ENCODE results near the gene EPS8L2. TPM values are rescaled to one million over a fixed set of nuclear protein-coding genes. Genes with fewer than 3 reads are reported as not detected.

The EPS8L2 gene
- total and polyA plus RNA-seq, 9 of the 15 experiments (the other 6 are each of a cell fraction or from before 2014, with no cell fraction given): 0.75 to 17.0 (median 3.7) TPM

DNA sequence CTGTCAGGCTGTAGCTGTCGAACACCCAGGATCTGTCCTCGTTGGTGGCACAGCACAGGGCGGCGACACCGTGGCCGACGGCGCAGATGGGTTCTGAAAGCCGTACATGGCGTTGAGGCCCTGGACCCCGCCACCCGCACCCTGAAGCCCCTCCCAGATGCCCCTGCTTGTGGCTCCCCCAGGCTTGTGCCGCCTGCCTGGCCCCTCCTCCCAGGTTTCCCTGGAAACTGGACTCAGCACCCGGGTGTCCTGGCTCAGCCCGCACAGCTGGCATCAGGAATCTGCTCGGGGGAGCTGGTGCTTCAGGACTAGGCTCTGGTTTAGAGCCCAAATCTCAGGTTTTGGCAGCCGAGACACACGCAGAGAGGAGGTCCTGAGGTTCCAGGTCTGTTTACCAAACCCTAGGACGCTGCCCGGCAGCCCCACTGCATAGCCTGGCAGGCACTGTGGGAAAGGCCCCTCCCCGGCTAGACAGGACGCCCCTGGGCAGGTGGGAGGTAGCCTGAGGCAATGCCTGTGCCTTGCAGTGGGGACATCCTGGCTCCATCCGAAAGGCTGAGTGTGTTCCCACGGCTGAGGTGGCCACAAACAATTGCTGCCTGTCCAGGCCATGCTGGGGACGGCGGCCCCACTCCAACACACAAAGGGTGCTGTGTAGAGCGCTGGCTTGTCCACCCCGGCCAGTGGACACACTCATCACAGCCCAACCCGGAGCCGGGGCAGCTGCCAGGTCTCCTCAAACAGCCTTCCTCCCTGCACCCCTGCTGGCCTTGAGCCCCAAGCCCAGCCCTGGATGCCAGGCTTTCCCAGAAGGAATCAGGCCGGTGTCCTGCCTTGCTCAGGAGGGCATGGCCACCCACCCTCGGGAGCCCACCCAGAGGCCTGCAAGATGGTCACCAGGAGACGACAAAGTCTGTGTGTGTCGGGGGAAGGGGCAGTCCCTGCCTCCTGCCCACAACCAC is 66.7 kb downstream of the EPS8L2 start:
- DNase-seq (ENCODE audit: extremely low read depth in 1 of 4, low spot score in 3 of 4): no peak
- POLR2A ChIA-PET: interaction anchor here (0.6 to 0.9 kb wide), 3 partner anchors 9 to 300 kb away, joined by 3 read pairs; no protein-coding TSS in a partner anchor
- peaks cover 68% of the 10 kb centered on the region for H3K79me2 ChIP-seq (ENCODE audit: control insufficient read depth, insufficient read depth, low read length)

More for the DNA sequence above, 66.7 kb downstream of the EPS8L2 start:
- no peak for FAIRE-seq
- Histone ChIP-seq H3K4me2 (ENCODE audit: insufficient read depth, low read length) (no peak overlapping the region), H4K20me1 (replicated peaks; ENCODE audit: control insufficient read depth, insufficient read depth, low read length) (peaks cover 28% of the 10 kb centered on the region), H3K9me1 (ENCODE audit: control insufficient read depth, insufficient read depth, low read length) (peaks cover 6% of the 10 kb centered on the region), H3K27me3 (ENCODE audit: control insufficient read depth in 2 of 2, insufficient read depth in 2 of 2, low read length in 2 of 2) (no peaks in the 10 kb centered on the region), H3K9me3 (replicated peaks; ENCODE audit: control insufficient read depth, insufficient read depth, low read depth, low read length) (no peaks in the 10 kb centered on the region; the same call in 1 of the 2 replicates), H3K4me3 (no peak overlapping the region), H3K27ac (ENCODE audit: extremely low read depth, low read depth, low read length) (no peak overlapping the region), H3K9ac (ENCODE audit: insufficient read depth in 1 of 2, low read depth in 2 of 2, low read length in 2 of 2) (peak overlapping the region in 1 of 2 experiments; percentile 65; a peak in 2 of 4 replicates), H3K4me1 (replicated peaks in 1 of 2; ENCODE audit: control insufficient read depth in 2 of 2, insufficient read depth in 2 of 2, low read length in 2 of 2) (peaks cover 9 to 75% of the 10 kb centered on the region in 2 experiments; a peak in 3 of 5 replicates), H3K36me3 (ENCODE audit: control insufficient read depth, insufficient read depth, low read length) (peaks cover 62% of the 10 kb centered on the region), H2AFZ (ENCODE audit: low read depth, low read length) (no peak overlapping the region)
- intact Hi-C loops (cut with micrococcal nuclease): no loop called here
- TF ChIP-seq POLR2G (IDR thresholded peaks at IDR 0.05; ENCODE audit: low read depth, low read length) (peak; percentile 59), RBFOX2 (IDR thresholded peaks at IDR 0.05; ENCODE audit: low read depth, low read length) (peak; percentile 33)
- TF ChIP-seq, protein P1, sequence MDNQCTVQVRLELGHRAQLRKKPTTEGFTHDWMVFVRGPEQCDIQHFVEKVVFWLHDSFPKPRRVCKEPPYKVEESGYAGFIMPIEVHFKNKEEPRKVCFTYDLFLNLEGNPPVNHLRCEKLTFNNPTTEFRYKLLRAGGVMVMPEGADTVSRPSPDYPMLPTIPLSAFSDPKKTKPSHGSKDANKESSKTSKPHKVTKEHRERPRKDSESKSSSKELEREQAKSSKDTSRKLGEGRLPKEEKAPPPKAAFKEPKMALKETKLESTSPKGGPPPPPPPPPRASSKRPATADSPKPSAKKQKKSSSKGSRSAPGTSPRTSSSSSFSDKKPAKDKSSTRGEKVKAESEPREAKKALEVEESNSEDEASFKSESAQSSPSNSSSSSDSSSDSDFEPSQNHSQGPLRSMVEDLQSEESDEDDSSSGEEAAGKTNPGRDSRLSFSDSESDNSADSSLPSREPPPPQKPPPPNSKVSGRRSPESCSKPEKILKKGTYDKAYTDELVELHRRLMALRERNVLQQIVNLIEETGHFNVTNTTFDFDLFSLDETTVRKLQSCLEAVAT (IDR thresholded peaks at IDR 0.05): no peak
- CTCF ChIA-PET (ENCODE audit: low intra/inter-chr PET ratio): no interaction called here
- no peak for ATAC-seq
- in situ Hi-C loops (cut with MboI): no loop called here
- no TSS peak for BruUV-seq (replicated peaks)
- WGBS (ENCODE audit: insufficient coverage, low coverage, missing lambda C conversion rate): 94% methylated on average over 27 of the region's 34 CpGs
